ENCODE measurements around the gene SCAPER. TPM values are rescaled to one million over a fixed set of nuclear protein-coding genes. Genes with fewer than 3 reads are reported as not detected.

The SCAPER gene
- total and polyA plus RNA-seq, 2 of the 4 experiments (the other 2 are of a cell fraction) = 2.9 to 9.7 TPM

GRCh38 chr15:76311100-76311953 lies 593.8 kb downstream of the SCAPER start, which contains the start of gene ETFA:
TSS of gene ETFA (minus strand) at chr15:76311469. CDS start at chr15:76311388, 81 bp downstream.
- peaks cover 9% of the 10 kb centered on the region for H3K9me1 ChIP-seq (ENCODE audit: insufficient read depth, low read length)
- H3K27ac ChIP-seq (ENCODE audit: insufficient read depth, low read length) = peak within 1 kb of the TSS; percentile 79
- intact Hi-C loops (cut with micrococcal nuclease) (no loop called here), dilution Hi-C loops (cut with HindIII; ENCODE audit: low sequenced_read_pairs, unreplicated experiment) (no loop called here), in situ Hi-C loops (cut with MboI; ENCODE audit: low sequenced_read_pairs) (no loop called here)
- peak within 1 kb of the TSS; percentile 97 for H2AK9ac ChIP-seq (replicated peaks; ENCODE audit: low read depth, low read length, poor library complexity)
- peak within 1 kb of the TSS; percentile 96 for H3K4me2 ChIP-seq (ENCODE audit: low read depth, low read length)
- peak within 1 kb of the TSS; percentile 76 to 99 for H4K8ac ChIP-seq (ENCODE audit: low read depth in 2 of 2, low read length in 2 of 2)
- H3K23ac ChIP-seq (ENCODE audit: low read depth, low read length) = peak within 1 kb of the TSS; percentile 97
- ChIA-PET CTCF (interaction anchor here (0.6 to 0.7 kb wide), 2 partner anchors 111 to 556 kb away, joined by 3 to 5 read pairs; no protein-coding TSS in a partner anchor), POLR2A (ENCODE audit: unreplicated experiment) (interaction anchor here (0.5 kb wide), 1 partner anchor 71 kb away, joined by 3 read pairs; no protein-coding TSS in a partner anchor)
- H3K14ac ChIP-seq (replicated peaks; ENCODE audit: low read depth, low read length) = peak within 1 kb of the TSS; percentile 93
- H3K79me1 ChIP-seq (ENCODE audit: low read depth in 1 of 2, low read length in 2 of 2) = peaks cover 0 to 35% of the 10 kb centered on the region in 2 experiments; a peak in 2 of 4 replicates
- H3K4me3 ChIP-seq (ENCODE audit: insufficient read depth, low read depth, low read length) = peak within 1 kb of the TSS; percentile 82
- H2BK15ac ChIP-seq (ENCODE audit: low read depth, low read length) = peak within 1 kb of the TSS; percentile 95; the same call in 2 of the 3 replicates
- H3K9me3 ChIP-seq (ENCODE audit: control insufficient read depth, insufficient read depth, low read length) = no peaks in the 10 kb centered on the region
- peak within 1 kb of the TSS; percentile 94 for H4K91ac ChIP-seq (ENCODE audit: insufficient read depth, low read depth, low read length)
- peak; percentile 96 for ATAC-seq (ENCODE audit: low read depth)
- peak within 1 kb of the TSS; percentile 77 for H2BK20ac ChIP-seq (ENCODE audit: low read depth, low read length)
- peaks cover 13% of the 10 kb centered on the region; the same call in 1 of the 2 replicates for H4K20me1 ChIP-seq (ENCODE audit: insufficient read depth, low read length)
- peak within 1 kb of the TSS; percentile 99 for H2AFZ ChIP-seq (replicated peaks; ENCODE audit: low read length, poor library complexity)
- H2AK5ac ChIP-seq (ENCODE audit: low read depth, low read length) = peak within 1 kb of the TSS; percentile 43; the same call in 1 of the 2 replicates
- DNase-seq = peak; percentile 92
- H3K27me3 ChIP-seq (ENCODE audit: control insufficient read depth, insufficient read depth, low read length) = no peaks in the 10 kb centered on the region
- peaks cover 10% of the 10 kb centered on the region for H3K4me1 ChIP-seq (ENCODE audit: control insufficient read depth, insufficient read depth, low read length)
- peak within 1 kb of the TSS; percentile 94 for H3K9ac ChIP-seq (ENCODE audit: low read depth, low read length)
- peak within 1 kb of the TSS; percentile 97 for H2BK120ac ChIP-seq (ENCODE audit: low read depth, low read length)
- 0% methylated on average over 29 of the region's 60 CpGs; no CpG with 5 or more reads in 1 of the 2 experiments for WGBS, 2 experiments (ENCODE audit: extremely low coverage in 2 of 2, insufficient read length in 1 of 2)
- peak within 1 kb of the TSS; percentile 84 for H2BK5ac ChIP-seq (ENCODE audit: low read depth, low read length, poor library complexity, severe bottlenecking)
- peak within 1 kb of the TSS; percentile 80 for H3K56ac ChIP-seq (ENCODE audit: extremely low read depth, insufficient read depth, low read length)
- H3K18ac ChIP-seq (ENCODE audit: low read depth, low read length) = peak within 1 kb of the TSS; percentile 80
- peak within 1 kb of the TSS; percentile 99 for H4K5ac ChIP-seq (ENCODE audit: low read depth, low read length)
- no TSS peak for BruUV-seq (replicated peaks)
- peak within 1 kb of the TSS; percentile 93 for H3K4ac ChIP-seq (ENCODE audit: low read depth, low read length)
- no peaks in the 10 kb centered on the region for H3K36me3 ChIP-seq (ENCODE audit: control insufficient read depth, insufficient read depth, low read length)
- TF ChIP-seq, protein P1, sequence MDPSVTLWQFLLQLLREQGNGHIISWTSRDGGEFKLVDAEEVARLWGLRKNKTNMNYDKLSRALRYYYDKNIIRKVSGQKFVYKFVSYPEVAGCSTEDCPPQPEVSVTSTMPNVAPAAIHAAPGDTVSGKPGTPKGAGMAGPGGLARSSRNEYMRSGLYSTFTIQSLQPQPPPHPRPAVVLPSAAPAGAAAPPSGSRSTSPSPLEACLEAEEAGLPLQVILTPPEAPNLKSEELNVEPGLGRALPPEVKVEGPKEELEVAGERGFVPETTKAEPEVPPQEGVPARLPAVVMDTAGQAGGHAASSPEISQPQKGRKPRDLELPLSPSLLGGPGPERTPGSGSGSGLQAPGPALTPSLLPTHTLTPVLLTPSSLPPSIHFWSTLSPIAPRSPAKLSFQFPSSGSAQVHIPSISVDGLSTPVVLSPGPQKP (IDR thresholded peaks at IDR 0.05; ENCODE audit: borderline replicate concordance, low read depth, low read length) = no peak
- TF ChIP-seq MXI1 (IDR thresholded peaks at IDR 0.05; ENCODE audit: borderline replicate concordance, low read depth, low read length) (peak; percentile 66; the same call in 1 of the 2 replicates), POLR2A (IDR thresholded peaks at IDR 0.05; ENCODE audit: low read depth, low read length) (peak; percentile 90), FOS (IDR thresholded peaks at IDR 0.05; ENCODE audit: low read depth, low read length) (no peak), RFX5 (IDR thresholded peaks at IDR 0.05; ENCODE audit: low read depth, low read length) (no peak), MAZ (IDR thresholded peaks at IDR 0.05; ENCODE audit: borderline replicate concordance, low read depth, low read length) (no peak; the same call in 1 of the 2 replicates), MAFK (IDR thresholded peaks at IDR 0.05; ENCODE audit: low read depth, low read length) (no peak), CTCF (conservative IDR thresholded peaks at IDR 0.05; ENCODE audit: low read depth, low read length) (no peak), CHD1 (IDR thresholded peaks at IDR 0.05; ENCODE audit: low read depth, low read length) (no peak), BHLHE40 (IDR thresholded peaks at IDR 0.05; ENCODE audit: low read depth, low read length) (peak; percentile 86), RCOR1 (IDR thresholded peaks at IDR 0.05; ENCODE audit: insufficient replicate concordance, low read length) (no peak), RAD21 (IDR thresholded peaks at IDR 0.05; ENCODE audit: low read length) (no peak)
- TF ChIP-seq, protein P2, sequence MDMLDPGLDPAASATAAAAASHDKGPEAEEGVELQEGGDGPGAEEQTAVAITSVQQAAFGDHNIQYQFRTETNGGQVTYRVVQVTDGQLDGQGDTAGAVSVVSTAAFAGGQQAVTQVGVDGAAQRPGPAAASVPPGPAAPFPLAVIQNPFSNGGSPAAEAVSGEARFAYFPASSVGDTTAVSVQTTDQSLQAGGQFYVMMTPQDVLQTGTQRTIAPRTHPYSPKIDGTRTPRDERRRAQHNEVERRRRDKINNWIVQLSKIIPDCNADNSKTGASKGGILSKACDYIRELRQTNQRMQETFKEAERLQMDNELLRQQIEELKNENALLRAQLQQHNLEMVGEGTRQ (IDR thresholded peaks at IDR 0.05; ENCODE audit: low read depth, low read length) = peak; percentile 86
